UCSD-AML1 (cell line): ENCODE data around the gene STXBP6.
A peak's percentile ranks its signal among the peaks of the same experiment; 100 is the strongest.

Experiments used
- DNase-seq: peaks from one replicate; lab custom pipeline; 2025; ENCODE audit not compliant: unreplicated experiment; lab: John Stamatoyannopoulos, UW

STXBP6 gene

GRCh38 chr14:25049568-25050268 lies at the start of gene STXBP6:
Gene STXBP6 (minus strand): TSS chr14:25050147. CDS start chr14:24974818, 75,329 bp downstream.
- DNase-seq = peak; percentile 68

GRCh38 chr14:25097120-25097519 lies 47.2 kb upstream of the STXBP6 start:
- DNase-seq = no peak

GRCh38 chr14:25095736-25096437 lies 45.9 kb upstream of the STXBP6 start:
- DNase-seq = peak; percentile 11

GRCh38 chr14:25094171-25094907 lies 44.4 kb upstream of the STXBP6 start:
- DNase-seq = no peak

- no peak for DNase-seq
These were observed 42.4 kb upstream of the STXBP6 start for GRCh38 chr14:25092258-25092740.

- DNase-seq = no peak
These were observed 40.9 kb upstream of the STXBP6 start for GRCh38 chr14:25090716-25091454.

GRCh38 chr14:25090256-25090655 lies 40.3 kb upstream of the STXBP6 start:
- no peak for DNase-seq

- no peak for DNase-seq
These were observed 39.5 kb upstream of the STXBP6 start for GRCh38 chr14:25089496-25089895.

GRCh38 chr14:25086821-25087396 lies 37.0 kb upstream of the STXBP6 start:
- DNase-seq = no peak

- no peak for DNase-seq
These were observed 36.1 kb upstream of the STXBP6 start for GRCh38 chr14:25086081-25086480.

- DNase-seq = no peak
These were observed 30.7 kb upstream of the STXBP6 start for GRCh38 chr14:25080682-25081081.

GRCh38 chr14:25079311-25079710 lies 29.4 kb upstream of the STXBP6 start:
- DNase-seq = no peak

GRCh38 chr14:25074099-25074685 lies 24.2 kb upstream of the STXBP6 start:
- DNase-seq = no peak

GRCh38 chr14:25069879-25070278 lies 19.9 kb upstream of the STXBP6 start:
- no peak for DNase-seq

GRCh38 chr14:25067600-25067999 lies 17.7 kb upstream of the STXBP6 start:
- peak; percentile 6 for DNase-seq

- DNase-seq = no peak
These were observed 12.0 kb upstream of the STXBP6 start for GRCh38 chr14:25062022-25062321.

GRCh38 chr14:25056688-25057078 lies 6.7 kb upstream of the STXBP6 start:
- no peak for DNase-seq

- DNase-seq = no peak
These were observed 6.2 kb upstream of the STXBP6 start for GRCh38 chr14:25055992-25056687.

GRCh38 chr14:25055005-25055404 lies 5.1 kb upstream of the STXBP6 start:
- no peak for DNase-seq

GRCh38 chr14:25053585-25053984 lies 3.6 kb upstream of the STXBP6 start:
- no peak for DNase-seq
